GM12878 (cell line): ENCODE data around the gene NAV2.

Experiments used
- ATF2 ChIP-seq: IDR thresholded peaks from 2 replicates; pipeline ENCODE4 v1.6.1; 2012; ENCODE audit warnings: low read length, inconsistent platforms
- CHD1 ChIP-seq: IDR thresholded peaks from 2 replicates; pipeline ENCODE4 v1.6.1; 2012; ENCODE audit warnings: low read depth, low read length, improper control_type of control experiment
- CTCF ChIP-seq, 3 experiments: IDR thresholded peaks in 2 of 3; conservative IDR thresholded peaks in 1 of 3; 2 replicates each; pipeline ENCODE4 v1.5.1; 2011; ENCODE audit warnings: low read depth in 3 of 3, low read length in 3 of 3, mild to moderate bottlenecking in 3 of 3, control low read depth in 2 of 3, moderate library complexity in 2 of 3, inconsistent platforms in 1 of 3, mixed read lengths in 1 of 3; ENCODE audit not compliant: control insufficient read depth in 2 of 3, insufficient read depth in 1 of 3; ENCODE audit errors: extremely low read depth in 1 of 3
- EZH2 ChIP-seq: IDR thresholded peaks from 2 replicates; pipeline ENCODE4 v1.6.1; 2012; ENCODE audit warnings: low read depth, mild to moderate bottlenecking, control low read depth, inconsistent platforms, low read length, borderline replicate concordance; ENCODE audit not compliant: control insufficient read depth

- TF ChIP-seq CHD1 (no peak), EZH2 (no peak), CTCF (IDR thresholded peaks at IDR 0.05 in 2 of 3, conservative IDR thresholded peaks at IDR 0.05 in 1 of 3; ENCODE audit: control insufficient read depth in 2 of 3, extremely low read depth in 1 of 3, insufficient read depth in 1 of 3, low read depth in 3 of 3, low read length in 3 of 3) (no peak), ATF2 (no peak)
Measured at GRCh38 chr11:19906126-19906525, 193.5 kb downstream of the NAV2 start.
